Stomach (tissue), 9 donors: ENCODE measurements around the gene HADH. TPM values are rescaled to one million over a fixed set of nuclear protein-coding genes. Genes with fewer than 3 reads are reported as not detected.
A peak's percentile ranks its signal among the peaks of the same experiment; 100 is the strongest.

ENCODE experiments used
- DNase-seq, 2 donors: peaks; one replicate each; pipeline versions ENCODE4 v3.0.0 to v3.0.0-alpha.2; 2013 to 2019
- H3K27ac ChIP-seq, 5 donors: fragments of 200-600 bp in 4 of 5; sonication (generic) in 4 of 5; one replicate each; pipeline ENCODE4 v1.5.1; 2013 to 2019; ENCODE audit warnings: mild to moderate bottlenecking in 1 of 5, moderate library complexity in 1 of 5
- H3K27me3 ChIP-seq, 3 donors: fragments of 200-600 bp; sonication (generic); one replicate each; pipeline ENCODE4 v1.5.1; 2017 to 2019; ENCODE audit warnings: mixed run types in 1 of 3
- H3K36me3 ChIP-seq, 4 donors: fragments of 200-600 bp; sonication (generic); 1 replicate in 3 of 4; 2 replicates in 1 of 4; pipeline ENCODE4 v1.5.1; 2016 to 2019
- H3K4me1 ChIP-seq, 4 donors: fragments of 200-600 bp; sonication (generic); one replicate each; pipeline ENCODE4 v1.5.1; 2016 to 2019
- H3K4me3 ChIP-seq, 4 donors: fragments of 200-600 bp; sonication (generic) in 3 of 4; one replicate each; pipeline ENCODE4 v1.5.1; 2016 to 2019; ENCODE audit warnings: mild to moderate bottlenecking in 1 of 4
- H3K9me3 ChIP-seq, 4 donors: fragments of 200-600 bp; sonication (generic); one replicate each; pipeline ENCODE4 v1.5.1; 2016 to 2019
- EP300 ChIP-seq: sonication (generic); formaldehyde crosslinking; IDR thresholded peaks from one replicate; pipeline ENCODE4 v1.6.1; 2017; ENCODE audit warnings: antibody characterized with exemption
- POLR2A ChIP-seq, 4 donors: fragments of 450-650 bp; IDR thresholded peaks; one replicate each; pipeline ENCODE4 v1.6.1; 2016; ENCODE audit warnings: antibody characterized with exemption in 4 of 4, control low read depth in 2 of 4, mild to moderate bottlenecking in 1 of 4, moderate library complexity in 1 of 4
- POLR2AphosphoS5 ChIP-seq, 3 donors: sonication (generic); formaldehyde crosslinking; IDR thresholded peaks; one replicate each; pipeline ENCODE4 v1.6.1; 2016; ENCODE audit warnings: antibody characterized with exemption in 3 of 3
- WGBS, 5 donors: extraction: QIAGEN DNeasy Blood & Tissue Kit in 3 of 5; methylation state at CpG; one replicate each; pipeline versions ENCODE4 v1.1.5 to v1.1.7; 2013 to 2018; 5-methylcytosine and 5-hydroxymethylcytosine counted together
- intact Hi-C: fragments of 100-400 bp; cut with DNase I; formaldehyde crosslinking; loops from one replicate; pipeline ENCODE4 v1.15.1; 2023; ENCODE audit warnings: low total_unique reads
- polyA plus RNA-seq, 3 donors: library from polyadenylated mRNA; stranded (reverse); fragments of 200-250 nt; gene quantifications; one replicate each; pipeline ENCODE4 v1.2.3, GENCODE V29; 2013
- total RNA-seq, 5 donors: library from RNA; depleted of rRNA; stranded (reverse); fragments of >200 nt; gene quantifications; one replicate each; pipeline versions ENCODE4 v1.1.0 to v1.2.3, GENCODE V29; 2014 to 2016
- TF ChIP-seq, protein P1 (sequence below), 7 experiments: fragments of 450-650 bp in 4 of 7; fragments of 200-600 bp in 3 of 7; sonication (generic) in 3 of 7; IDR thresholded peaks; one replicate each; pipeline ENCODE4 v1.5.1; 2016 to 2019; ENCODE audit warnings: antibody characterized with exemption in 7 of 7, control low read depth in 2 of 7, mild to moderate bottlenecking in 1 of 7
- donor health status: healthy with polysubstance abuse.
- donor health status: Bipolar disorder and iron deficiency.
- donor health status: healthy.

The HADH gene
- total and polyA plus RNA-seq, 8 donors, result 51.6 to 118 (median 64.7) TPM

DNA sequence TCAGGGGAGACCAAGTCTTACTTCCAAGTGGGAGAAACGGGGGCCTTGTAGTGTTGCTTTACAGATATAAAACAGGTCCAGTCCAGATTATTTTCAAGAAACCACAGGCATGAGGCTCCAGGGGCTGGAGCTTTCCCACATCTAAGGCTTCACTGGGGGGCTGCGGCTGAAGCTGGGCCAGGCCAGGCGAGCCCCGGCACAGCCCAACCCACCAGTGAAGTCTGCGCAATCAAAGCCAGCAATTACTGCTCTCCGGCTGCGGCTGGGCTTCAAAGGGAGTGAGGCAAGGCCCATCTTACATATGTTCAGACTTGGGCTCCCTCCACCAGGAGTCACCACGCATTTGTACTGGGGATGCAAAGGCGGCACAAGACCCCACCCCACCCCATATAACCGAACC lies 61.7 kb downstream of the HADH start:
- Histone ChIP-seq H3K36me3 (no peaks in the 10 kb centered on the region), H3K4me1 (no peaks in the 10 kb centered on the region), H3K27me3 (no peaks in the 10 kb centered on the region), H3K27ac (no peak overlapping the region), H3K4me3 (no peak overlapping the region), H3K9me3 (no peaks in the 10 kb centered on the region)
- WGBS, 5 donors, result 87 to 97% (median 94%) methylated on average over 10 of the region's 10 CpGs
- intact Hi-C loops, result no loop called here
- TF ChIP-seq POLR2AphosphoS5 (IDR thresholded peaks at IDR 0.05) (no peak), EP300 (no peak), POLR2A (IDR thresholded peaks at IDR 0.05) (no peak)
- TF ChIP-seq, protein P1, sequence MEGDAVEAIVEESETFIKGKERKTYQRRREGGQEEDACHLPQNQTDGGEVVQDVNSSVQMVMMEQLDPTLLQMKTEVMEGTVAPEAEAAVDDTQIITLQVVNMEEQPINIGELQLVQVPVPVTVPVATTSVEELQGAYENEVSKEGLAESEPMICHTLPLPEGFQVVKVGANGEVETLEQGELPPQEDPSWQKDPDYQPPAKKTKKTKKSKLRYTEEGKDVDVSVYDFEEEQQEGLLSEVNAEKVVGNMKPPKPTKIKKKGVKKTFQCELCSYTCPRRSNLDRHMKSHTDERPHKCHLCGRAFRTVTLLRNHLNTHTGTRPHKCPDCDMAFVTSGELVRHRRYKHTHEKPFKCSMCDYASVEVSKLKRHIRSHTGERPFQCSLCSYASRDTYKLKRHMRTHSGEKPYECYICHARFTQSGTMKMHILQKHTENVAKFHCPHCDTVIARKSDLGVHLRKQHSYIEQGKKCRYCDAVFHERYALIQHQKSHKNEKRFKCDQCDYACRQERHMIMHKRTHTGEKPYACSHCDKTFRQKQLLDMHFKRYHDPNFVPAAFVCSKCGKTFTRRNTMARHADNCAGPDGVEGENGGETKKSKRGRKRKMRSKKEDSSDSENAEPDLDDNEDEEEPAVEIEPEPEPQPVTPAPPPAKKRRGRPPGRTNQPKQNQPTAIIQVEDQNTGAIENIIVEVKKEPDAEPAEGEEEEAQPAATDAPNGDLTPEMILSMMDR (IDR thresholded peaks at IDR 0.05), result no peak
- DNase-seq, result peak in 1 of 2 donors; percentile 27

DNA sequence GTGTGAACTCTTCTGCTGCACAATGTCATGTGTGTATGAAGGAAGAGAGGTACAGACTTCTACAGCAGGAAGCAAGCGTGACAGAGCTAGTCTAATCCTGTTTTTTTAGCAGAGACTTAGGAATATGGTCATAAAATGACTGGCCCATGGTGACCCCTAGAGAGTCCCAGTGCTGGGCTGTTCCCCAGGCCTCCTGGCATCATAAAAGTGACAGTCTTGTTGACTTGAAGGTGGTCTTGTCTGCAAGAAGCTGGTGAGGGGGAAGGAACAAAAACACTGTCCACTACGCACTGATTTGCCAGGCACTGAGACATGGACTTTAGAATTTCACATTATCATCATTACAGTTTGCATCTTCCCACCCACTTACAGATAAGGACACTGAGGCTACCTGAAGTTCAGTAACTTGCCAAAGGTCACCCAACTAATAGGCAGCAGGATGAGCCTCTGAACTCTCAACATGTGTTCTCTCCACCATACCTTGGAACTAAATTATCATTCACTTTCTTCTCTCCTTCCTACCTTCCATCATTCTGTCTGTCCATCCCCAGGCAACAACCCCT lies 63.0 kb downstream of the HADH start:
- Histone ChIP-seq H3K36me3 (no peaks in the 10 kb centered on the region), H3K9me3 (no peaks in the 10 kb centered on the region), H3K27ac (no peak overlapping the region), H3K4me3 (no peak overlapping the region), H3K27me3 (no peaks in the 10 kb centered on the region), H3K4me1 (no peaks in the 10 kb centered on the region)
- intact Hi-C loops, result no loop called here
- 82 to 90% (median 87%) methylated on average over 2 of the region's 2 CpGs for WGBS, 5 donors
- DNase-seq, result no peak
- TF ChIP-seq, protein P1 (IDR thresholded peaks at IDR 0.05), result no peak
- no peak for TF ChIP-seq POLR2AphosphoS5 (IDR thresholded peaks at IDR 0.05)
- no peak for TF ChIP-seq EP300
- TF ChIP-seq POLR2A (IDR thresholded peaks at IDR 0.05), result no peak

DNA sequence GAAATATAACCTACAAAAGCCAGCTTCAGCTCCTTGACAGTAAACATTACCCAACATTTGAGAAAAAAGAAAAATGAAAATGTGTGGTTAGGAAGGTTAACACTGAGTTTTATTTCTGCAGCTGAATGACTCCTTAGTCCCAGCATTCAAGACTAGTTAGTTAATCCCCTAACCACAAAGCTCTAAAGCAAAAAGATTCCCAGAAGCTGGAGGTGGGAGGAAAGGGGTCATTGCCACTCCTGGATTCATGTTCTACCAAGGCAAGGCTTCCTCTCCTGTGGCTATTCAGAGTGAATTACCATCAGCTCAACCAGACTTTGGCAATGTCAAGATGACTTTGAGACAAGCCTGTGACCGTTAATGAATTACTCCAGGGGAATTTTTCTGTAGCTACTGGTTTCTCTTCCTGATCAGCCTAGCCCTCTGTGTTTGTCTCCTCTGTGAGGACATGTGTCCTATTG lies 63.6 kb downstream of the HADH start:
- Histone ChIP-seq H3K4me3 (no peak overlapping the region), H3K9me3 (no peaks in the 10 kb centered on the region), H3K27me3 (no peaks in the 10 kb centered on the region), H3K36me3 (no peaks in the 10 kb centered on the region), H3K27ac (no peak overlapping the region), H3K4me1 (no peaks in the 10 kb centered on the region)
- no peak for DNase-seq
- TF ChIP-seq EP300, result no peak
- TF ChIP-seq, protein P1 (IDR thresholded peaks at IDR 0.05), result no peak
- no peak for TF ChIP-seq POLR2A (IDR thresholded peaks at IDR 0.05)
- no peak for TF ChIP-seq POLR2AphosphoS5 (IDR thresholded peaks at IDR 0.05)
- WGBS, 5 donors, result 44 to 73% (median 60%) methylated on average over 1 of the region's 1 CpG
- intact Hi-C loops, result no loop called here

DNA sequence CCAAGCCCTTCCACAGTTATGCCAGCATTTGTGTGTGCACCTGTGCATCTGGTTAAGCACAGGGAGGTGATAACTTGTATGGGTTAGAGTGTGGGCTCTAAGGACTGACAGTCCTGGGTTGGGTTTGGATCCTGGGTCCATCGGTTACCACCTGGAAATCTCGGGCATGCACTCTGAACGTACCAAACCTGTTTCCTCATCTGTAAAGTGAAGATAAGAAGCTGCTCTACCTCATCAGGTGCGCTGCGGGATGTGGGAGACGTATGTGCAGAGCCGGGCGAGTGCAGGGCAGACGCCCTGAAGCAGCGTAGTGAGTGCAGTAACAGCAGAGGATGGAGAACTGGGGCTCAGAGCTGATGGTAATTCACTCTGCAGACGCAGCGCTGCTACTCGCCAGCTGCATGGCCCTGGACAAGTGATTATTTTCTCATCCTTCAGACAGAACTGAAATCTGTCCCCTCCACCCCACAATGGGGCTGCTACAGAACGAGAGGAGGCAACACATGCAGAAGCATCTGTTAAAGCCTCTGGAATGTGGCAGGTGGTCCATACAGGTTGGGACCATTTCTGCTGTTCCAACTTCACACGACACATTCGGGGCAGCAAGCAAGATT lies 64.4 kb downstream of the HADH start:
- Histone ChIP-seq H3K36me3 (no peaks in the 10 kb centered on the region), H3K27ac (no peak overlapping the region), H3K27me3 (no peaks in the 10 kb centered on the region), H3K4me3 (no peak overlapping the region), H3K4me1 (peaks cover 0 to 4% (median 0%) of the 10 kb centered on the region in 4 donors), H3K9me3 (no peaks in the 10 kb centered on the region)
- WGBS, 5 donors, result 79 to 87% (median 83%) methylated on average over 16 of the region's 16 CpGs
- TF ChIP-seq POLR2AphosphoS5 (IDR thresholded peaks at IDR 0.05) (no peak), EP300 (no peak), POLR2A (IDR thresholded peaks at IDR 0.05) (no peak)
- TF ChIP-seq, protein P1 (IDR thresholded peaks at IDR 0.05), result no peak
- DNase-seq, result no peak
- intact Hi-C loops, result no loop called here
